BLaER1 treated with 17β-estradiol and CSF1 and Interleukin-3, amounts not matched to agents 10 nM and 100 nM (cell line): ENCODE results near the gene DNER.

Experiments used
- H3K27ac ChIP-seq, 11 experiments: shearing (Covaris generic); formaldehyde crosslinking; 2 replicates each; pipeline ENCODE4 v1.8.1; 2022
- H3K27me3 ChIP-seq, 11 experiments: shearing (Covaris generic); formaldehyde crosslinking; 2 replicates each; pipeline ENCODE4 v1.8.1; 2022
- H3K36me3 ChIP-seq, 11 experiments: shearing (Covaris generic); formaldehyde crosslinking; 2 replicates each; pipeline ENCODE4 v1.8.1; 2022
- H3K4me1 ChIP-seq, 10 experiments: shearing (Covaris generic); formaldehyde crosslinking; 2 replicates each; pipeline ENCODE4 v1.8.1; 2022
- H3K4me2 ChIP-seq, 11 experiments: shearing (Covaris generic); formaldehyde crosslinking; 2 replicates each; pipeline ENCODE4 v1.8.1; 2022
- H3K4me3 ChIP-seq, 10 experiments: shearing (Covaris generic); formaldehyde crosslinking; 2 replicates each; pipeline ENCODE4 v1.8.1; 2022
- H3K9ac ChIP-seq, 11 experiments: shearing (Covaris generic); formaldehyde crosslinking; 2 replicates each; pipeline ENCODE4 v1.8.1; 2022
- H3K9me3 ChIP-seq, 11 experiments: shearing (Covaris generic); formaldehyde crosslinking; replicated peaks in 1 of 11; 2 replicates each; pipeline ENCODE4 v1.8.1; 2022
- H4K20me1 ChIP-seq, 11 experiments: shearing (Covaris generic); formaldehyde crosslinking; 2 replicates each; pipeline ENCODE4 v1.8.1; 2022
- Cebpa-rat ChIP-seq, 11 experiments: shearing (Covaris generic); IDR thresholded peaks; 2 replicates each; pipeline ENCODE4 v1.8.1; 2022

DNER gene

GRCh38 chr2:229463841-229464346 lies 250.5 kb downstream of the DNER start:
- no peak for TF ChIP-seq Cebpa-rat (IDR thresholded peaks at IDR 0.05)
- Histone ChIP-seq H3K9ac (no peak overlapping the region), H3K4me3 (no peak overlapping the region), H3K4me2 (no peak overlapping the region), H3K27me3 (no peaks in the 10 kb centered on the region), H3K27ac (no peak overlapping the region), H3K36me3 (no peaks in the 10 kb centered on the region; a peak in 1 of 22 replicates), H3K4me1 (no peaks in the 10 kb centered on the region), H4K20me1 (no peaks in the 10 kb centered on the region), H3K9me3 (peaks cover 0 to 5% (median 0%) of the 10 kb centered on the region in 11 experiments; a peak in 1 of 22 replicates)

GRCh38 chr2:229462112-229462511 lies 252.2 kb downstream of the DNER start:
- Histone ChIP-seq H3K9ac (no peak overlapping the region), H3K9me3 (peaks cover 0 to 5% (median 0%) of the 10 kb centered on the region in 11 experiments; a peak in 1 of 22 replicates), H3K27me3 (no peaks in the 10 kb centered on the region), H3K27ac (no peak overlapping the region), H3K4me2 (no peak overlapping the region), H4K20me1 (no peaks in the 10 kb centered on the region), H3K4me3 (no peak overlapping the region), H3K36me3 (no peaks in the 10 kb centered on the region; a peak in 1 of 22 replicates), H3K4me1 (no peaks in the 10 kb centered on the region)
- TF ChIP-seq Cebpa-rat (IDR thresholded peaks at IDR 0.05), result no peak

GRCh38 chr2:229456091-229456490 lies 258.3 kb downstream of the DNER start:
- Histone ChIP-seq H3K4me3 (no peak overlapping the region), H4K20me1 (no peaks in the 10 kb centered on the region), H3K4me2 (no peak overlapping the region), H3K36me3 (no peaks in the 10 kb centered on the region), H3K4me1 (peaks cover 0 to 10% (median 0%) of the 10 kb centered on the region in 10 experiments; a peak in 2 of 20 replicates), H3K9ac (no peak overlapping the region), H3K9me3 (no peaks in the 10 kb centered on the region), H3K27me3 (no peaks in the 10 kb centered on the region), H3K27ac (no peak overlapping the region)
- no peak for TF ChIP-seq Cebpa-rat (IDR thresholded peaks at IDR 0.05)

GRCh38 chr2:229454934-229455631 lies 259.3 kb downstream of the DNER start:
- Histone ChIP-seq H4K20me1 (no peaks in the 10 kb centered on the region), H3K4me2 (peak overlapping the region in 2 of 11 experiments; percentile 3 to 9; a peak in 2 of 22 replicates)

GRCh38 chr2:229453230-229453629 lies 261.1 kb downstream of the DNER start:
- Histone ChIP-seq H3K4me3 (no peak overlapping the region), H3K27ac (no peak overlapping the region), H3K36me3 (no peaks in the 10 kb centered on the region), H3K9ac (no peak overlapping the region), H3K9me3 (no peaks in the 10 kb centered on the region), H3K27me3 (no peaks in the 10 kb centered on the region), H3K4me2 (no peak overlapping the region), H4K20me1 (no peaks in the 10 kb centered on the region), H3K4me1 (peaks cover 0 to 10% (median 0%) of the 10 kb centered on the region in 10 experiments; a peak in 2 of 20 replicates)
- no peak for TF ChIP-seq Cebpa-rat (IDR thresholded peaks at IDR 0.05)

More at GRCh38 chr2:229454934-229455631, 259.3 kb downstream of the DNER start:
- no peaks in the 10 kb centered on the region for H3K36me3 ChIP-seq
- no peak for TF ChIP-seq Cebpa-rat (IDR thresholded peaks at IDR 0.05)
- no peak overlapping the region for H3K27ac ChIP-seq
- H3K4me1 ChIP-seq, result peaks cover 0 to 10% (median 0%) of the 10 kb centered on the region in 10 experiments; a peak in 2 of 20 replicates
- no peaks in the 10 kb centered on the region for H3K9me3 ChIP-seq
- H3K4me3 ChIP-seq, result no peak overlapping the region
- no peak overlapping the region for H3K9ac ChIP-seq
- no peaks in the 10 kb centered on the region for H3K27me3 ChIP-seq

- no peak overlapping the region for H3K9ac ChIP-seq
- no peak overlapping the region for H3K4me3 ChIP-seq
- H3K27me3 ChIP-seq, result no peaks in the 10 kb centered on the region
- H3K27ac ChIP-seq, result no peak overlapping the region
- H3K4me2 ChIP-seq, result no peak overlapping the region
- H3K9me3 ChIP-seq, result no peaks in the 10 kb centered on the region
- 0 out of 22 replicates have a peak, but pooled peaks cover 0 to 4% (median 0%) of the 10 kb centered on the region in 11 experiments for H3K36me3 ChIP-seq
- H3K4me1 ChIP-seq, result peaks cover 0 to 10% (median 0%) of the 10 kb centered on the region in 10 experiments; a peak in 2 of 20 replicates
- TF ChIP-seq Cebpa-rat (IDR thresholded peaks at IDR 0.05), result no peak
- H4K20me1 ChIP-seq, result no peaks in the 10 kb centered on the region
Observed at GRCh38 chr2:229451852-229452251, 262.5 kb downstream of the DNER start.

GRCh38 chr2:229447227-229447626 lies 267.1 kb downstream of the DNER start:
- no peak for TF ChIP-seq Cebpa-rat (IDR thresholded peaks at IDR 0.05)
- Histone ChIP-seq H3K9me3 (no peaks in the 10 kb centered on the region), H3K4me3 (no peak overlapping the region), H3K36me3 (peaks cover 0 to 8% (median 0%) of the 10 kb centered on the region in 11 experiments; a peak in 1 of 22 replicates), H3K9ac (no peak overlapping the region), H3K27ac (no peak overlapping the region), H3K27me3 (no peaks in the 10 kb centered on the region), H4K20me1 (no peaks in the 10 kb centered on the region), H3K4me2 (no peak overlapping the region), H3K4me1 (peaks cover 0 to 23% (median 2%) of the 10 kb centered on the region in 10 experiments; a peak in 8 of 20 replicates)

- H3K36me3 ChIP-seq, result peaks cover 0 to 8% (median 0%) of the 10 kb centered on the region in 11 experiments; a peak in 1 of 22 replicates
- H3K27me3 ChIP-seq, result no peaks in the 10 kb centered on the region
- H3K4me1 ChIP-seq, result peaks cover 0 to 23% (median 2%) of the 10 kb centered on the region in 10 experiments; a peak in 8 of 20 replicates
- no peaks in the 10 kb centered on the region for H3K9me3 ChIP-seq
- no peaks in the 10 kb centered on the region for H4K20me1 ChIP-seq
- H3K4me2 ChIP-seq, result peak overlapping the region in 1 of 11 experiments; percentile 35; a peak in 2 of 22 replicates
- H3K27ac ChIP-seq, result no peak overlapping the region
- H3K4me3 ChIP-seq, result no peak overlapping the region
- no peak for TF ChIP-seq Cebpa-rat (IDR thresholded peaks at IDR 0.05)
- no peak overlapping the region for H3K9ac ChIP-seq
Observed at GRCh38 chr2:229446350-229446749, 268.0 kb downstream of the DNER start.

GRCh38 chr2:229445501-229446211 lies 268.7 kb downstream of the DNER start:
- peak overlapping the region in 1 of 11 experiments; percentile 1; a peak in 2 of 22 replicates for H3K9ac ChIP-seq
- peaks cover 0 to 8% (median 0%) of the 10 kb centered on the region in 11 experiments; a peak in 1 of 22 replicates for H3K36me3 ChIP-seq
- H3K4me3 ChIP-seq, result no peak overlapping the region
- no peaks in the 10 kb centered on the region for H3K9me3 ChIP-seq
- peak overlapping the region in 2 of 11 experiments; percentile 12 to 28; a peak in 2 of 22 replicates for H3K27ac ChIP-seq
- TF ChIP-seq Cebpa-rat (IDR thresholded peaks at IDR 0.05), result no peak
- H4K20me1 ChIP-seq, result no peaks in the 10 kb centered on the region
- no peaks in the 10 kb centered on the region for H3K27me3 ChIP-seq
- H3K4me1 ChIP-seq, result peaks cover 0 to 23% (median 2%) of the 10 kb centered on the region in 10 experiments; a peak in 8 of 20 replicates
- peak overlapping the region in 4 of 11 experiments; percentile 35 to 48 (median 38); a peak in 6 of 22 replicates for H3K4me2 ChIP-seq
